Activated B cell treated with CpG ODN at 0.5 μM for 24 hours (primary cell): ENCODE data around the gene AUTS2. TPM values are rescaled to one million over a fixed set of nuclear protein-coding genes. Genes with fewer than 3 reads are reported as not detected.

Experiments
- ATAC-seq: fragments of 200-7000 bp; cut with Tn5 transposase; one replicate; pipeline ENCODE4 v1.10.0; 2021; ENCODE audit warnings: low read depth, mild to moderate bottlenecking, moderate library complexity
- CTCF ChIA-PET: fragments of 350-600 bp; sonication (Branson Sonifier 250); formaldehyde crosslinking; loops from one replicate; lab custom pipeline; 2021; ENCODE audit warnings: antibody characterized with exemption; lab: Charles Lee
- POLR2A ChIA-PET: fragments of 350-600 bp; sonication (Branson Sonifier 250); formaldehyde crosslinking; loops from one replicate; lab custom pipeline; 2021; ENCODE audit warnings: antibody characterized with exemption; lab: Charles Lee
- DNase-seq: peaks from one replicate; pipeline ENCODE4 v3.0.0; 2022
- H3K27ac Mint-ChIP-seq: one replicate; pipeline ENCODE4 v1.8.0; 2020; ENCODE audit warnings: mixed read lengths
- H3K27me3 Mint-ChIP-seq: one replicate; pipeline ENCODE4 v1.8.0; 2021; ENCODE audit warnings: mixed read lengths
- H3K36me3 Mint-ChIP-seq: one replicate; pipeline ENCODE4 v1.8.0; 2021; ENCODE audit warnings: low read depth, mixed read lengths
- H3K4me1 Mint-ChIP-seq: one replicate; pipeline ENCODE4 v1.8.0; 2021; ENCODE audit warnings: mixed read lengths
- H3K4me3 Mint-ChIP-seq: one replicate; pipeline ENCODE4 v1.8.0; 2020; ENCODE audit warnings: mild to moderate bottlenecking, mixed read lengths
- H3K9me3 Mint-ChIP-seq: one replicate; pipeline ENCODE4 v1.8.0; 2020; ENCODE audit warnings: mixed read lengths
- intact Hi-C: fragments of 100-400 bp; cut with micrococcal nuclease; formaldehyde crosslinking; loops from one replicate; pipeline ENCODE4 v1.15.1; 2024
- total RNA-seq: library from RNA; stranded (reverse); gene quantifications from 2 replicates; pipeline ENCODE4 v1.2.3, GENCODE V29; 2022
- TF ChIP-seq, protein P1 (sequence below): fragments of 200-600 bp; IDR thresholded peaks from one replicate; pipeline ENCODE4 v1.8.0; 2022; ENCODE audit warnings: antibody characterized with exemption, mild to moderate bottlenecking

Gene AUTS2
- total RNA-seq, 1 donor from 2014 or later = 15.9 TPM

DNA sequence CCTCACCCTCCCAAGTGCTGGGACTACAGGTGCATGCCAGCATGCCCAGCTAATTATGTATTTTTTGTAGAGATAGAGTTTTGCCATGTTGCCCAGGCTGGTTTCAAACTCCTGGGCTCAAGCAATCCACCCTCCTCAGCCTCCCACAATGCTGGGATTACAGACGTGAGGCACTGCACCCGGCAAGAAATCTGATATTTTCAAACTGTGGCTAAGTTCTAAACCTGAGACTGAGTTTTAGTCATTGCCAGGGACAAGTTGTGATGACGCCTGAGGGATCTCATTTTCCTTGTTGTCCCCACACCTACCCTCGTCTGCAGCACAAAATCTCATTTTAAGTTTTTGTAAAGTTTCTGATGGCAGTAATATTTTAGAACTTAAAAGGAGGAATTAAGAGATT, 9.8 kb downstream of the AUTS2 start:
- ChIA-PET CTCF (no interaction called here), POLR2A (no interaction called here)
- no peaks in the 10 kb centered on the region for H3K4me1 Mint-ChIP-seq
- H3K4me3 Mint-ChIP-seq = no peak overlapping the region
- ATAC-seq = no peak
- H3K9me3 Mint-ChIP-seq = no peaks in the 10 kb centered on the region
- TF ChIP-seq, protein P1, sequence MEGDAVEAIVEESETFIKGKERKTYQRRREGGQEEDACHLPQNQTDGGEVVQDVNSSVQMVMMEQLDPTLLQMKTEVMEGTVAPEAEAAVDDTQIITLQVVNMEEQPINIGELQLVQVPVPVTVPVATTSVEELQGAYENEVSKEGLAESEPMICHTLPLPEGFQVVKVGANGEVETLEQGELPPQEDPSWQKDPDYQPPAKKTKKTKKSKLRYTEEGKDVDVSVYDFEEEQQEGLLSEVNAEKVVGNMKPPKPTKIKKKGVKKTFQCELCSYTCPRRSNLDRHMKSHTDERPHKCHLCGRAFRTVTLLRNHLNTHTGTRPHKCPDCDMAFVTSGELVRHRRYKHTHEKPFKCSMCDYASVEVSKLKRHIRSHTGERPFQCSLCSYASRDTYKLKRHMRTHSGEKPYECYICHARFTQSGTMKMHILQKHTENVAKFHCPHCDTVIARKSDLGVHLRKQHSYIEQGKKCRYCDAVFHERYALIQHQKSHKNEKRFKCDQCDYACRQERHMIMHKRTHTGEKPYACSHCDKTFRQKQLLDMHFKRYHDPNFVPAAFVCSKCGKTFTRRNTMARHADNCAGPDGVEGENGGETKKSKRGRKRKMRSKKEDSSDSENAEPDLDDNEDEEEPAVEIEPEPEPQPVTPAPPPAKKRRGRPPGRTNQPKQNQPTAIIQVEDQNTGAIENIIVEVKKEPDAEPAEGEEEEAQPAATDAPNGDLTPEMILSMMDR = no peak
- no peak overlapping the region for H3K27ac Mint-ChIP-seq
- DNase-seq = no peak
- no peaks in the 10 kb centered on the region for H3K27me3 Mint-ChIP-seq
- intact Hi-C loops = loop anchor here (2.0 kb wide), 1 partner anchor 15 kb away; no protein-coding TSS in a partner anchor
- no peaks in the 10 kb centered on the region for H3K36me3 Mint-ChIP-seq

GRCh38 chr7:69608878-69609277, 10.6 kb downstream of the AUTS2 start:
- no peak overlapping the region for H3K4me3 Mint-ChIP-seq
- TF ChIP-seq, protein P1 = no peak
- H3K4me1 Mint-ChIP-seq = no peaks in the 10 kb centered on the region
- POLR2A ChIA-PET = no interaction called here
- H3K27me3 Mint-ChIP-seq = peaks cover 2% of the 10 kb centered on the region
- intact Hi-C loops = loop anchor here (2.0 kb wide), 1 partner anchor 14 kb away; no protein-coding TSS in a partner anchor
- no peaks in the 10 kb centered on the region for H3K9me3 Mint-ChIP-seq
- H3K36me3 Mint-ChIP-seq = no peaks in the 10 kb centered on the region
- DNase-seq = no peak
- CTCF ChIA-PET = no interaction called here
- no peak overlapping the region for H3K27ac Mint-ChIP-seq
- ATAC-seq = no peak

DNA sequence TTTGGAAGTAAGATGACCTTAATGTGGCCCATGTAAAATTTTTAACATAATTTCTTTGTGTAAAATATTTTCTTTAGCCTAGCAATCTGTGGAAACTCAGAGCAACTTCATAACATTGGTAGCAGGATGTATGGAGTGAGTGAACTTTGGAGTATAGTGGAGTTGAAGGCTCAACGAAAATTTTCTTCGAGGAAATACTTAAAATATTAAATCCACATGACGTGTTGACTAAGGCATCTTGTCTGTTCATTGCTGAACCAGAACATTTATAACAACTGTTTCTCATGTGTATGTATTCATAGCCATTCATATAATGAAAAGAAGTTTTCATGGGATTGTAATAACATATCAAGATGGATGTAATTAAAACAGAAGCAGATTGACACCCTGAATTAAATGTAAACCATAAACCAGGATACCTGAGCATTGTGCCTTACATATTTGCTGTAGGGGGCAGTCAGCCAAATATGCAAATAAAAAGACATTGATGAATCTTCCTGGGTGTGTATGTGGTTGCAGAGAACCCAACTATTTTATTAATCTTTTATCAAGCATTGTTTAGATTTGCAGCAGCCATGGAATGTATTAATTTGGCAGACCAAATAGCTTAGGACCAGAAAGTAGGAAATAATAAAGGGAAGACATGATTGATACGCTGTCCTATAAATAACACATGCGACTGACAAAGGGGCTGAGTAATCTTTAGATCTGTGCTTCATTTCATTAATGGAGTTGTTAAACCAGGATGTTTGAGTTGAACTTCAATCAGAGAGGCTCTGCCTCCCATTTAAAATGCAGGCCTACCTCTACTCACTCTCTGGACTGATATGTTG, 11.5 kb downstream of the AUTS2 start:
- Mint-ChIP-seq H3K27ac (no peak overlapping the region), H3K27me3 (peaks cover 2% of the 10 kb centered on the region), H3K36me3 (no peaks in the 10 kb centered on the region), H3K9me3 (no peaks in the 10 kb centered on the region), H3K4me3 (no peak overlapping the region), H3K4me1 (no peaks in the 10 kb centered on the region)
- ChIA-PET POLR2A (no interaction called here), CTCF (interaction anchor here (1.1 kb wide), 1 partner anchor 321 kb away, joined by 3 read pairs; no protein-coding TSS in a partner anchor)
- ATAC-seq (no peak), DNase-seq (no peak)
- intact Hi-C loops = loop anchor here (2.0 kb wide), 1 partner anchor 13 kb away; no protein-coding TSS in a partner anchor
- TF ChIP-seq, protein P1 = no peak

GRCh38 chr7:69610374-69611084, 12.3 kb downstream of the AUTS2 start:
- Mint-ChIP-seq H3K27ac (no peak overlapping the region), H3K27me3 (peaks cover 2% of the 10 kb centered on the region)

More at GRCh38 chr7:69610374-69611084, 12.3 kb downstream of the AUTS2 start:
- no peaks in the 10 kb centered on the region for H3K36me3 Mint-ChIP-seq
- H3K9me3 Mint-ChIP-seq = no peaks in the 10 kb centered on the region
- H3K4me3 Mint-ChIP-seq = no peak overlapping the region
- TF ChIP-seq, protein P1 = no peak
- ChIA-PET POLR2A (no interaction called here), CTCF (interaction anchor here (1.1 kb wide), 1 partner anchor 321 kb away, joined by 3 read pairs; no protein-coding TSS in a partner anchor)
- DNase-seq (no peak), ATAC-seq (no peak)
- no peaks in the 10 kb centered on the region for H3K4me1 Mint-ChIP-seq
- intact Hi-C loops = no loop called here
